Gastroesophageal sphincter (tissue), 3 donors: ENCODE measurements around the gene KLHL1.

Experiments
- CTCF ChIP-seq, 4 experiments: fragments of 200-600 bp in 2 of 4; fragments of 450-650 bp in 2 of 4; sonication (generic) in 1 of 4; IDR thresholded peaks; one replicate each; pipeline ENCODE4 v1.5.1; 2017 to 2019; ENCODE audit warnings: antibody characterized with exemption in 4 of 4, mild to moderate bottlenecking in 2 of 4, moderate library complexity in 2 of 4
- EP300 ChIP-seq: sonication (generic); formaldehyde crosslinking; IDR thresholded peaks from one replicate; pipeline ENCODE4 v1.6.1; 2017; ENCODE audit warnings: antibody characterized with exemption, mild to moderate bottlenecking

DNA sequence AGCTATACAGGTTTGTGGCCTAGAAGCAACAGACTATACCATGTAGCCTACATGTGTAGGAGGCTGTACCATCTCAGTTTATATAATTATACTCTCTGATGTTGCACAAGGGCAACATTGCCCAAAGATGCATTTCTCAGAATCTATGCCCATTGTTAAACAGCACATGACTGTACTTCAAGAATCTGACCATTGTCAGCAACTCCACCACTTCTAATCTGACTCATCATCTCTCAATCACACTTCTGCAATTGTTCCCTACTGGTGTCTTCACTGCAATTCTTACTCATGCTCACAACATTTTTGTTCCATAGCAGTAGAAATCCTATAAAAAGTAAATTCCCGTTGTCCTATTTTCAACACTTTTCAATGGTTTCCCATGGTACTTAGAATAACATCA is 64.6 kb downstream of the KLHL1 start:
- TF ChIP-seq CTCF (IDR thresholded peaks at IDR 0.05) (no peak), EP300 (no peak)
